ENCODE results near the gene COA8.

The COA8 gene

GRCh38 chr14:103625356-103626095 lies 62.8 kb downstream of the COA8 start:
- DNase-seq = peak in 3 of 5 experiments; percentile 44 to 68 (median 47)

- no peak for DNase-seq
Observed at GRCh38 chr14:103626146-103626850, 63.5 kb downstream of the COA8 start.

- no peak for DNase-seq
Observed at GRCh38 chr14:103627073-103628025, 64.6 kb downstream of the COA8 start.

DNA sequence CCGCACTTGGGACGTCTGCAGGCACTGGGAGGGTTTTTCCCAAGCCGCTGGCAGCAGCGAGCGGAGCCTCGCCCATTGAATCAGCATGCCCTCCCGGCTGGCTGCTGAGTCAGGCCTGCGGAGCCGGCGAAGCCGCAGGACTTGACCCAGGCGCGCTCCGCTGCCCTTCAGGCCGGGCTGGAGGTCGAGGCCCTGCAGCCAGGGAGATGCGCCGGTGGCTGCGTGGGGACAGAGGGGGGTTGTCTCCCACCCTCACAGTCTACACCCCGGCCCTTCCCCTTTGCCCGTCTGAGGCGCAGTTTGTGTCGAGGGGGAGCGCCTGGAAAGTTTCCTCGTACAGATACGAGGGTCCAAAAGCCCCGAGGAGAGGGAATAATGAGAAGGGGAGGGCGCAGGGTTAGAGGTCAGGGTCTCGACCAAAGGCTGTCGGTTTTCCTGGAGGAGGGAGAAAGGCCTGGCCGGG lies 65.5 kb downstream of the COA8 start:
- no peak for DNase-seq

- peak; percentile 66 to 84 (median 78) for DNase-seq
Observed at GRCh38 chr14:103628684-103629502, 66.1 kb downstream of the COA8 start, which contains the start of gene KLC1. TSS of gene KLC1 (plus strand) at chr14:103629211. CDS start at chr14:103654565, 25,354 bp downstream.

DNA sequence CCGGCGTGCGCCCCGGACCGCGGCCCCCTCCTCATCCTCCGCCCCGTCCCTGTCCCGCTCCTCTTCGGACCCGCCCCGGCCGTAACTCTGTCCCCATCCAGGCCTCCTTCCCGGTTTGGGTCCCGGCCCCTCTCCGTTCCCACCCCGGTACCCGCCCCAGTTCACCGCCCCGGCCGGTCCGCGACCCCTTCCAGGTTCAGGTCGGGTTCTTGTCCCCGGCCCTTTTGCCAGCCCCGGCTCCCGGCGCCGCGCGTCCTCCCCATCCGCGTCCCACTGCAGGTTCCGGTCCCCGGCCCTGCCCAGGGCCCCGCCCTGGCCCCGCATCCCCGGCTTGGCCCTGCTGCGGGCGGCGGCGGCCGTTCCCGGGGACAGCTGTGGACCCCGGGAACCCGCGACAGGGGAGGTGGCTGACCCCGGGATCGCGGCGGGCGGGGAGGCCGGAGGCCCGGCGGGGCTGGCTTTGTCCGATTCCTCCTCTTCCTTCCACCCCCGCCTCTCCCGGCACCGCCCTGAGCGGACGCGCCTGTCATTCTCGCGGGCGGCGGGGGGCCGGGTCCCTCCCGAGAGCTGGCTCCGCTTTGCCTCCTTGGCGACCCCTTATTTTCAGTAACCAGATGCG lies 66.9 kb downstream of the COA8 start:
- peak in 4 of 5 experiments; percentile 13 to 68 (median 29) for DNase-seq

GRCh38 chr14:103630364-103631108 lies 67.8 kb downstream of the COA8 start:
- DNase-seq = no peak

DNA sequence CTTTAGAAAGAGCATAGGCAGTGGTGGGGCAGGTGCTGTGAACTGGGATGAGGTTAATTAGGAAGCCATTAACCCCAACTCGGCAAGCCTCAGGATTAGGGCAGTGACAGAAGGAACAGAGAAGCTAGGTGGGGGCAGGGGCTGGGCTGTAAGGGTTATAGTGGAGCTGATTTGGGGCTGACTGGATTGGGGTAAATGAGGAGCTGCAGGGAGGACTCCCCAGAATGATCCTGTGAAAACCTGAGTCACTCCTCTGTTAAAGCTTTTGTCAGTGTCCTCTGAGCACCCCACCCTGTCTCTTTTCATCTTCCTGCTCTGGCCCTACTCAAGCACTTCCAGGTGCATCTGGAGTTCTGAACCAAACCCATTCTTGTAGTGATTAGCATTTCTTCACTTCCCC lies 70.6 kb downstream of the COA8 start:
- DNase-seq = no peak

GRCh38 chr14:103634156-103634555 lies 71.4 kb downstream of the COA8 start:
- DNase-seq = no peak

- no peak for DNase-seq
Observed at GRCh38 chr14:103638594-103638993, 75.8 kb downstream of the COA8 start.

All from T-helper 2 cell (primary cell).